Progenitor cell of endocrine pancreas (in vitro differentiated cells): Measurements from ENCODE around the gene NIPSNAP3A. TPM values are rescaled to one million over a fixed set of nuclear protein-coding genes. Genes with fewer than 3 reads are reported as not detected.
A peak's percentile ranks its signal among the peaks of the same experiment; 100 is the strongest.

Experiments
- DNase-seq: peaks from one replicate; pipeline ENCODE4 v3.0.0; 2021; ENCODE audit warnings: low spot score; ENCODE audit not compliant: unreplicated experiment
- H3K27ac Mint-ChIP-seq: 2 replicates; pipeline ENCODE4 v1.8.0; 2021; ENCODE audit warnings: mild to moderate bottlenecking, moderate library complexity, mixed read lengths
- H3K27me3 Mint-ChIP-seq: 2 replicates; pipeline ENCODE4 v1.8.0; 2021; ENCODE audit warnings: mixed read lengths
- H3K36me3 Mint-ChIP-seq: 2 replicates; pipeline ENCODE4 v1.8.0; 2022; ENCODE audit warnings: mixed read lengths; ENCODE audit not compliant: insufficient read depth
- H3K4me1 Mint-ChIP-seq: 2 replicates; pipeline ENCODE4 v1.8.0; 2021; ENCODE audit warnings: low read depth, mixed read lengths
- H3K4me3 Mint-ChIP-seq: 2 replicates; pipeline ENCODE4 v1.8.0; 2021; ENCODE audit warnings: low read depth, mild to moderate bottlenecking, moderate library complexity, mixed read lengths
- H3K9me3 Mint-ChIP-seq: 2 replicates; pipeline ENCODE4 v1.8.0; 2021; ENCODE audit warnings: low read depth, mixed read lengths
- CTCF ChIP-seq: fragments of 200-600 bp; sonication (generic); IDR thresholded peaks from one replicate; pipeline ENCODE4 v1.5.0; 2021; ENCODE audit warnings: antibody characterized with exemption, mild to moderate bottlenecking; ENCODE audit not compliant: unreplicated experiment
- total RNA-seq: library from RNA; stranded (reverse); gene quantifications from 2 replicates; pipeline ENCODE4 v1.2.1, GENCODE V29; 2021

NIPSNAP3A gene
- total RNA-seq, 1 donor from 2014 or later = 26.4 TPM

DNA sequence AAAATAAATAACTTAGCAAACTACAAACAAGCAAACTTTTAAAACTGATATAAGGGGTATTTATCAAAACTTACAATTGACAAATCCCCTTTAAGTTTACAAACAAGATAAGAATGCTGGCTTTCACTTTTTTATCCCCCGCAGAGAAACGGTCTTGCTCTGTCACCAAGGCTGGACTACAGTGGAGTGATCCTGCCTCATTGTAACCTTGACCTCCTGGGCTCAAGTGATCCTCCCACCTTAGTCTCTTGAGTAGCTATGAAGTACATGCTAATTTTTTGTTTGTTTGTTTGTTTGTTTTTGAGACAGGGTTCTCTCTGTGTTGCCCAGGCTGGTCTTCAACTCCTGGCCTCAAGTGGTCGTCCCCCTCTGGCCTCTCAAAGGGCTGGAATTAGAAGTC lies 9.0 kb upstream of the NIPSNAP3A start:
- H3K27me3 Mint-ChIP-seq = no peaks in the 10 kb centered on the region
- H3K9me3 Mint-ChIP-seq = peaks cover 10% of the 10 kb centered on the region
- peaks cover 18% of the 10 kb centered on the region for H3K4me1 Mint-ChIP-seq
- no peak overlapping the region for H3K4me3 Mint-ChIP-seq
- DNase-seq = no peak
- H3K36me3 Mint-ChIP-seq = no peaks in the 10 kb centered on the region
- H3K27ac Mint-ChIP-seq = peak overlapping the region; percentile 53
- TF ChIP-seq CTCF = no peak

GRCh38 chr9:104740621-104741020 lies 6.9 kb upstream of the NIPSNAP3A start:
- Mint-ChIP-seq H3K36me3 (no peaks in the 10 kb centered on the region), H3K4me3 (no peak overlapping the region), H3K27ac (no peak overlapping the region), H3K9me3 (peaks cover 10% of the 10 kb centered on the region), H3K4me1 (peaks cover 19% of the 10 kb centered on the region), H3K27me3 (no peaks in the 10 kb centered on the region)
- no peak for TF ChIP-seq CTCF
- no peak for DNase-seq

- Mint-ChIP-seq H3K36me3 (no peaks in the 10 kb centered on the region), H3K9me3 (no peaks in the 10 kb centered on the region), H3K4me1 (peaks cover 33% of the 10 kb centered on the region), H3K4me3 (no peak overlapping the region), H3K27ac (no peak overlapping the region), H3K27me3 (no peaks in the 10 kb centered on the region)
- no peak for DNase-seq
- TF ChIP-seq CTCF = peak; percentile 81
Measured at GRCh38 chr9:104743376-104743985, 4.0 kb upstream of the NIPSNAP3A start.

GRCh38 chr9:104745852-104746251 lies 1.6 kb upstream of the NIPSNAP3A start:
- H3K9me3 Mint-ChIP-seq = no peaks in the 10 kb centered on the region
- peaks cover 30% of the 10 kb centered on the region for H3K4me1 Mint-ChIP-seq
- TF ChIP-seq CTCF = no peak
- DNase-seq = no peak
- no peaks in the 10 kb centered on the region for H3K27me3 Mint-ChIP-seq
- H3K36me3 Mint-ChIP-seq = no peaks in the 10 kb centered on the region
- H3K4me3 Mint-ChIP-seq = peak overlapping the region; percentile 36
- no peak overlapping the region for H3K27ac Mint-ChIP-seq

DNA sequence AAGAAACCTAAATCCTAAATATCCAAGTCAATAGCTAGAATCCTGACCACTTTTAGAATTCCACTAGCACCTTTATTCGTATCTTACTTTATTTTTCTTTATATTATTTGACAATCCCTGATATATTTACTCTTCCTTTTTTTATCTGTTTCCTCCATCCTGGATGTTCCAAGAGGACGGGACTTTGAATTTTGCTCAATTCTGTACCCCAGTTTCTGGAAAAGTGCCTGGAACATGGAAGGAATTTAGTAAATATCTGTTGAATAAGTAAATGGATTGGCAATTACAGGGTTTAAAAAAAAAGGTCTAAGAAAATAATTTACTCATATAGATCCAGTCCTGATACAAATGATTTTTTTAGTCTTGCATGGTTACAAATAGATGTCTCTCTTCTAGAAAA lies 1.2 kb upstream of the NIPSNAP3A start:
- Mint-ChIP-seq H3K4me1 (peaks cover 30% of the 10 kb centered on the region), H3K9me3 (no peaks in the 10 kb centered on the region), H3K27me3 (no peaks in the 10 kb centered on the region), H3K4me3 (peak overlapping the region; percentile 63), H3K27ac (no peak overlapping the region), H3K36me3 (no peaks in the 10 kb centered on the region)
- DNase-seq = no peak
- no peak for TF ChIP-seq CTCF
